Islet precursor cell (in vitro differentiated cells): ENCODE results near the gene DEFB123.

Source experiments
- DNase-seq: peaks from one replicate; pipeline ENCODE4 v3.0.0-alpha.2; 2018

Gene DEFB123

DNA sequence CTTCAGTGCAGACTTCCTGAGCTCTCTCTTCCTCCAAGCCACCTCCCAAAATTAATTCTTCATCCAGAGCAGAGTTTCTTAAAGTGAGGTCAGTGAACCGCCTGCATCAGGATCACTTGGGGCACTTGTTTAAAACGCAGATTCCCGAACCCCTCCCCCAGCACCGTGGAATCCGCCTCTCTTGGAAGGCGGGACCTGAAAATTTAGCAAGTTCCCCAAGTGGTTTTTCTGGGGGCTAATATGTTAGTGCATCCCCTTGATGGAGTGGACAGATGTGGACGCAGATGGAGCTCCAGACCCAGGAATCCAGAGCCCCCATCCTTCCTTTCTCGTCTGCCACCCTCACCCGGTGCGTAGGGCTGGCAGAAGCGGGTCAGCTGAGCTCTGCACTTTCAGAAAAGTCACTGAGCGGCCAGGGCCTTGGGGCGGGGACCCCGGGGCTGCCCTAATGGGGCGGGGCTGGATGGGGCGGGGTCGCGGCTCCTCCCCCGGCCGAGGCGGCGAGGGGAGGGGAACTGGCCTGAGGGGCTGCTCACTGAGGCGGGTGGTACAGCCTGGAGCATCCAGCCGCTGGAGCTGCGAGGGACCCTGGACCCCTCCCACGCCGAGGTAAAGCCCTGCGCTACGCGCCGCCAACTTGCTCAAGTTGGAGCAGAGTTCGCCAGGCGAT lies 34.5 kb downstream of the DEFB123 start, which contains the start of the genes DEFB124 and REM1:
Gene DEFB124, minus strand, starts transcription at position 370 of the 670 bp plus-strand sequence. CDS start 2,114 bp downstream, outside the sequence.
Gene REM1, plus strand, starts transcription at position 531 of the 670 bp plus-strand sequence. CDS start 1,158 bp downstream, outside the sequence.
- no peak for DNase-seq

DNA sequence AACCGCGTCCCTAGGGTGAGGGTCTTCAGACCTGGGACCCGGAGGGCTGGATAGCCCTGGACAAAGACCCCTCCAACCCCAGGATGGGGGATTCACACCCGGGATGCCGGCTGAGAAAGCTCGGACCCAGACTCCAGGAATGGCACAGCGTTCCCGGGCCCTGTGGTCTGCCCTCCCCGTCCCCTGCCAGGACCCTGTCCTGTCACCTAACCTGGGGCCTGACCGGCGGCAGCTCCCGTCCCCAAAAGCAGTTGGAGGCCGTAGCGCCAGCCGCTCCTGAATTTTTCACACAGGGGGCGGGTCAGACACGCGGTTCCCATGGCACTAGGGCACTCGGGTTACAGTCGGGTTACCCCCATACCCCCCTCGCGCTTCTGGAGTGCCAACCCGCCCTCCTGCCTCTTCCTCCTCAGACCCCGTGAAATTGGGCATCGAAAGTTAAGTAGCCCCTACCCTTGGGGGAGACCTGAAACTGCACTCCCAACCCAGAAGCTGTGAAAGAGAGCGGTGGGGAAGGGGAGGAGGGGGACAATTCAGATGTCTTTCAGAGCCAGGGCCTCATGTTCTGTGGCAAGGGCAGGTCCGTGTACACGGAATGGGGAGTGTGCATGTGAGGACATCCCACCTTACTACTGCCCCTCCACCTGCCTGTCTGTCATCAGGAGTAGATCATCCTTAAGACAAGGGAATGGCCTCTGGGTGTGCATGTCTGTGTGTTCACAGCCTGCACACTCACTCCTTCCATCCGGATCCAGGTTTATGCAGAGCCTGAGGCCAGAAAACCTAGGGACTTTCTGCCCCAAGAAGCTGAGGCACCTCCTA lies 35.3 kb downstream of the DEFB123 start:
- DNase-seq: no peak

DNA sequence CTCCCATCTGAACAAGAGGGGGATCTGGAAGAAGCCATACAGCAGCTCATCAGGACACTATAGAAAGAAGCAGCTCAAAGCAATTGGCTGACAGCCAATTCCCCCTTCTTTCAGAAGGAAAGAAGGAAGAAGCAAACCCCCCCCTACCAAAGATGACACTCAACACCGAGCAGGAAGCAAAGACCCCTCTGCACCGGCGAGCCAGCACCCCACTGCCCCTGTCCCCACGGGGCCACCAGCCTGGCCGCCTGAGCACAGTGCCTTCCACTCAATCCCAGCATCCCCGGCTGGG lies 35.8 kb downstream of the DEFB123 start:
- no peak for DNase-seq

GRCh38 chr20:31476643-31477215 lies 36.3 kb downstream of the DEFB123 start:
- DNase-seq: no peak

GRCh38 chr20:31484001-31484400 lies 43.6 kb downstream of the DEFB123 start:
- DNase-seq: no peak

DNA sequence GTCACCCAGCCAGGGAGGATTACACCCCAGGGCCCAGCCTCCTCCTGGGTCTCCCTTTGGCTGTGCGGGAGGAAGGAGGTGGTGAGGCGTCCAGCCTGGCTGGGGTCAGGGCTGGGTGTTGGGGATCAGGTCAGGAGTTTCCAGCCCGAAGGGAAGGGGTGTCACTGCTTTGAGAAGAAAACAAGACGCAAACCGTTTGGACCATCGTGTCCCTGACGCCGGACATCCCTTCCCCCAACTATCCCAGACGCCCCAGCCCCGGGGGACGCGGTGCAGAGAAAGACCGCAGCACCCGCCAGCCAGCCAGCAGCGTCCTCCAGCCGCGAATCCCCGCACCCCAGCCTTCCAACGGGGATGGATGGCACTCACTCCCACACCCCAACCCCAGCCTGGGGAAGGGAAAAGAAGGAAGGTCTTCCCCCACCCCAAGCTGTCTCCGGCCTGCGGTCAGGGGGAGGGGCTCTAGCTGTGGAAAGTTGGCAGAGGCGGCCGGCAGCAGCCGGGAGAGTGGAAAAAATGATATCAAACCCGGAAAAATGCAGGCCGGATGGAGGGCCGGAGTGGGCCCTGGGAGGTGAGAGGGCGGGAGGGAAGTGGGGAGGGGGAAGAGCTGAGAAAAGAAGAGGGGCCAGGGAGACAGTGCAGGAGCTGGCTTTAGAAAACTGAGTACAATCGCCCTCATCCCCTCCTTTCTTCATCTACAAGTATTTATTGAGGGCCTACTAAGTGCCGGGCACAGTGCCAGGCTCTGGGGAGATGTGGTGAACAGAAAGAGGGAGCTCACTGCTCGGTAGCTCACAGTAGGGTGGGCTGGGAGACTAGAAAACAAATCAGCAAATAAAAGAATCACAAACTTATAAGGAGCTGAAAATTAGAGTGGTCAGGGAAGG lies 45.3 kb downstream of the DEFB123 start:
- no peak for DNase-seq

- DNase-seq: no peak
Measured at GRCh38 chr20:31488115-31488514, 47.7 kb downstream of the DEFB123 start.

DNA sequence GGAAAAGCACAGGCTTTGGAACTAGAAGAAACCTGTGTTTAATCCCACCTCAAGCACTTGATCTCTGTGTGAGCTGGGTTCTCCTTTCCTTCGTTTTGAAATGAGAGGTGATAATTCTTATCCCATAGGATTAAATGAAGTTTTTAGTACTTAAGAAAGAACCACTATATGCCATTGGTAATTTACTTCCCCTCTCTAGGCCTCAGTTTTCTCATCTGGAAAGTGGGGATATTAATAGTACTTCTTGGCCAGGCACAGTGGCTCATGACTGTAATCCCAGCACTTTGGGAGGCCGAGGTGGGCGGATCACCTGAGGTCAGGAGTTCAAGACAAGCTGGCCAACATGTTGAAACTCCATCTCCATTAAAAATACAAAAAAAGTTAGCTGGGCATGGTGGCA lies 48.7 kb downstream of the DEFB123 start:
- DNase-seq: no peak

GRCh38 chr20:31490752-31491151 lies 50.3 kb downstream of the DEFB123 start:
- DNase-seq: no peak

DNA sequence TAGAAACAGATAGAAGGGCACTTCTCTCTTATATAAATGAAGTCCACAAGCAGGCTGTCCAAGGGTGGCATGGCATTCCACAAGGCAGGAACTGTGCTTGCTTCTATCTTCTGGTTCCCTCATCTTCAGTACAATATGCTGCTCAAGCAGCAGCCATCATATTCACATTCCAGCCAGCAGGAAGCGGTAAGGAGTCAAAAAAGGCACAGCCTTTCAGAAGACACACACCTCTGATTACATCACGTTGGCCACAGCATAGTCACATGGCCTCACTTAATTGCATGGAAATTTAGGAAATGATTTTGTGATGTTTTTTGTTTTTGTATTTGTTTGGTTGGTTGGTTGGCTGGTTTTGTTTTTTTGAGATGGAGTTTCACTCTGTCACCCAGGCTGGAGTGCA lies 53.7 kb downstream of the DEFB123 start:
- peak; percentile 68 for DNase-seq

GRCh38 chr20:31496761-31497295 lies 56.4 kb downstream of the DEFB123 start:
- DNase-seq: no peak

GRCh38 chr20:31497838-31498540 lies 57.6 kb downstream of the DEFB123 start:
- DNase-seq: peak; percentile 59
